ENCODE results near the gene GPRIN3. TPM values are rescaled to one million over a fixed set of nuclear protein-coding genes. Genes with fewer than 3 reads are reported as not detected.

The GPRIN3 gene
- total and polyA plus RNA-seq, 2 donors (not counting 3 experiments of a cell fraction or from before 2014, with no cell fraction given): 0.17 to 2.2 TPM

- TF ChIP-seq CTCF (IDR thresholded peaks at IDR 0.05; ENCODE audit: extremely low read depth in 1 of 2, insufficient read depth in 1 of 2, low read depth in 1 of 2, low read length in 2 of 2): no peak
- no peak for TF ChIP-seq JUN (IDR thresholded peaks at IDR 0.05; ENCODE audit: borderline replicate concordance, insufficient read depth, insufficient read length, low read depth)
- no peak for TF ChIP-seq EZH2 (IDR thresholded peaks at IDR 0.05; ENCODE audit: borderline replicate concordance, low read depth, low read length, severe bottlenecking)
- no peak for TF ChIP-seq MYC (IDR thresholded peaks at IDR 0.05; ENCODE audit: low read depth, low read length)
- no peak for TF ChIP-seq GATA2 (IDR thresholded peaks at IDR 0.05; ENCODE audit: insufficient read depth, insufficient read length, low read depth, low read length)
- TF ChIP-seq FOS (IDR thresholded peaks at IDR 0.05; ENCODE audit: borderline replicate concordance, insufficient read depth, low read length): no peak
- no peak for TF ChIP-seq POLR2AphosphoS5 (IDR thresholded peaks at IDR 0.05; ENCODE audit: insufficient read depth, low read depth, low read length)
- no peak for TF ChIP-seq MAX (IDR thresholded peaks at IDR 0.05; ENCODE audit: insufficient read depth, insufficient read length)
- TF ChIP-seq POLR2A (IDR thresholded peaks at IDR 0.05; ENCODE audit: low read depth, low read length): no peak
- Histone ChIP-seq H3K9ac (replicated peaks; ENCODE audit: extremely low read depth, insufficient read depth, low read length) (no peak overlapping the region), H3K9me1 (replicated peaks; ENCODE audit: control insufficient read depth, extremely low read depth, insufficient read depth, low read length) (no peaks in the 10 kb centered on the region), H3K4me1 (ENCODE audit: control insufficient read depth, extremely low read depth, insufficient read depth, low read length) (peaks cover 4% of the 10 kb centered on the region), H3K27ac (ENCODE audit: insufficient read depth, low read depth, low read length) (no peak overlapping the region), H3K79me2 (ENCODE audit: control insufficient read depth, insufficient read depth, low read length) (no peaks in the 10 kb centered on the region), H2AFZ (ENCODE audit: low read depth, low read length) (no peak overlapping the region), H3K27me3 (ENCODE audit: control insufficient read depth in 2 of 2, insufficient read depth in 2 of 2, low read length in 2 of 2) (peaks cover 3 to 5% of the 10 kb centered on the region in 2 experiments), H3K36me3 (ENCODE audit: control insufficient read depth in 2 of 2, extremely low read depth in 1 of 2, insufficient read depth in 2 of 2, low read length in 2 of 2) (no peaks in the 10 kb centered on the region), H4K20me1 (replicated peaks; ENCODE audit: control insufficient read depth, extremely low read depth, insufficient read depth, low read length) (no peaks in the 10 kb centered on the region), H3K4me2 (ENCODE audit: insufficient read depth, low read length) (no peak overlapping the region), H3K9me3 (replicated peaks; ENCODE audit: control insufficient read depth, insufficient read depth, low read length) (no peaks in the 10 kb centered on the region), H3K4me3 (replicated peaks in 1 of 3; ENCODE audit: insufficient read depth in 1 of 3, low read depth in 1 of 3, low read length in 3 of 3) (no peak overlapping the region)
- FAIRE-seq (no peak), DNase-seq (ENCODE audit: low read depth, low spot score) (no peak)
- BruUV-seq (replicated peaks): no TSS peak
- dilution Hi-C loops (cut with MboI; ENCODE audit: extremely low pct_ligation_motif_present, low sequenced_read_pairs): no loop called here
- CTCF ChIA-PET: no interaction called here
- intact Hi-C loops (cut with micrococcal nuclease): no loop called here
- POLR2A ChIA-PET: no interaction called here
Measured at GRCh38 chr4:89296896-89297295, 10.7 kb downstream of the GPRIN3 start.
